Neuronal stem cell (in vitro differentiated cells): ENCODE measurements around the gene ARHGAP18.

Source experiments
- DNase-seq: peaks from one replicate; pipeline ENCODE4 v3.0.0-alpha.2; 2013; ENCODE audit warnings: low spot score
- H2AFZ ChIP-seq: one replicate; pipeline ENCODE4 v1.6.1; 2013; ENCODE audit warnings: mild to moderate bottlenecking, low read length, inconsistent platforms
- H2AK5ac ChIP-seq: 2 replicates; pipeline ENCODE4 v1.6.1; 2013; ENCODE audit warnings: low read depth, mild to moderate bottlenecking, inconsistent platforms, low read length, moderate library complexity, mixed read lengths
- H2BK120ac ChIP-seq: 2 replicates; pipeline ENCODE4 v1.6.1; 2013; ENCODE audit warnings: low read depth, mild to moderate bottlenecking, inconsistent platforms, low read length, moderate library complexity, mixed read lengths
- H2BK12ac ChIP-seq: one replicate; pipeline ENCODE4 v1.6.1; 2013; ENCODE audit warnings: low read length, inconsistent platforms
- H2BK15ac ChIP-seq: 2 replicates; pipeline ENCODE4 v1.6.1; 2013; ENCODE audit warnings: mild to moderate bottlenecking, low read length, inconsistent platforms, mixed read lengths
- H2BK5ac ChIP-seq: one replicate; pipeline ENCODE4 v1.6.1; 2013; ENCODE audit warnings: inconsistent platforms, mild to moderate bottlenecking, low read length, moderate library complexity
- H3K14ac ChIP-seq: one replicate; pipeline ENCODE4 v1.6.1; 2013; ENCODE audit warnings: low read length, inconsistent platforms
- H3K18ac ChIP-seq: 2 replicates; pipeline ENCODE4 v1.6.1; 2013; ENCODE audit warnings: low read length, inconsistent platforms
- H3K23ac ChIP-seq: 2 replicates; pipeline ENCODE4 v1.6.1; 2013; ENCODE audit warnings: low read depth, mild to moderate bottlenecking, mixed read lengths, low read length, inconsistent platforms; ENCODE audit not compliant: poor library complexity
- H3K27ac ChIP-seq: replicated peaks from 3 replicates; pipeline ENCODE4 v1.5.1; 2013; ENCODE audit warnings: low read length, inconsistent platforms
- H3K27me3 ChIP-seq, 3 experiments: 2 replicates each; pipeline ENCODE4 v1.6.1; 2013; ENCODE audit warnings: low read length in 3 of 3, mild to moderate bottlenecking in 2 of 3, inconsistent platforms in 1 of 3, low read depth in 1 of 3, mixed read lengths in 1 of 3, moderate library complexity in 1 of 3; ENCODE audit not compliant: control insufficient read depth in 3 of 3, insufficient read depth in 3 of 3
- H3K36me3 ChIP-seq, 2 donors: replicated peaks in 1 of 2; 2 replicates each; pipeline ENCODE4 v1.6.1; 2013; ENCODE audit warnings: low read length in 2 of 2; ENCODE audit not compliant: control insufficient read depth in 2 of 2, insufficient read depth in 2 of 2
- H3K4ac ChIP-seq: 2 replicates; pipeline ENCODE4 v1.6.1; 2013; ENCODE audit warnings: inconsistent platforms, mild to moderate bottlenecking, low read length, moderate library complexity
- H3K4me1 ChIP-seq, 2 donors: 1 replicate in 1 of 2; 2 replicates in 1 of 2; pipeline ENCODE4 v1.6.1; 2013; ENCODE audit warnings: low read length in 2 of 2, low read depth in 1 of 2; ENCODE audit not compliant: control insufficient read depth in 2 of 2, insufficient read depth in 1 of 2
- H3K4me2 ChIP-seq: one replicate; pipeline ENCODE4 v1.6.1; 2013; ENCODE audit warnings: mild to moderate bottlenecking, low read length, inconsistent platforms; ENCODE audit not compliant: insufficient read depth, poor library complexity, severe bottlenecking
- H3K4me3 ChIP-seq, 2 donors: 2 replicates each; pipeline ENCODE4 v1.5.1; 2013; ENCODE audit warnings: low read length in 2 of 2, mild to moderate bottlenecking in 2 of 2, inconsistent platforms in 1 of 2, moderate library complexity in 1 of 2
- H3K79me1 ChIP-seq: one replicate; pipeline ENCODE4 v1.6.1; 2013; ENCODE audit warnings: low read depth, mild to moderate bottlenecking, inconsistent platforms, low read length, moderate library complexity
- H3K9ac ChIP-seq: one replicate; pipeline ENCODE4 v1.6.1; 2013; ENCODE audit warnings: mild to moderate bottlenecking, low read depth, low read length, inconsistent platforms; ENCODE audit not compliant: poor library complexity
- H3K9me3 ChIP-seq, 2 donors: replicated peaks in 1 of 2; 2 replicates each; pipeline versions ENCODE3 to v1.6.1; 2013; ENCODE audit warnings: low read length in 2 of 2, mild to moderate bottlenecking in 2 of 2, inconsistent platforms in 1 of 2, low read depth in 1 of 2, mixed read lengths in 1 of 2, moderate library complexity in 1 of 2; ENCODE audit not compliant: control insufficient read depth in 2 of 2, insufficient read depth in 1 of 2
- H4K8ac ChIP-seq: one replicate; pipeline ENCODE4 v1.6.1; 2013; ENCODE audit warnings: low read depth, mild to moderate bottlenecking, inconsistent platforms, low read length, moderate library complexity
- H4K91ac ChIP-seq: one replicate; pipeline ENCODE4 v1.6.1; 2013; ENCODE audit warnings: low read length, low read depth, mild to moderate bottlenecking, inconsistent platforms; ENCODE audit not compliant: poor library complexity
- WGBS, 2 donors: extraction: QIAGEN DNeasy Blood & Tissue Kit; methylation state at CpG; one replicate each; pipeline ENCODE4 v1.1.7; 2013; ENCODE audit warnings: missing lambda C conversion rate in 2 of 2, mixed read lengths in 1 of 2; ENCODE audit not compliant: insufficient read length in 2 of 2, insufficient replicate concordance in 1 of 2; ENCODE audit errors: extremely low coverage in 2 of 2; 5-methylcytosine and 5-hydroxymethylcytosine counted together

The ARHGAP18 gene

GRCh38 chr6:129565811-129566210, 144.2 kb downstream of the ARHGAP18 start:
- no peak overlapping the region for H3K23ac ChIP-seq
- H4K91ac ChIP-seq = no peak overlapping the region
- H3K14ac ChIP-seq = no peak overlapping the region
- no peak overlapping the region for H3K4me2 ChIP-seq
- no peak overlapping the region for H2BK5ac ChIP-seq
- no peak overlapping the region for H3K27ac ChIP-seq
- H3K4me3 ChIP-seq = no peak overlapping the region
- H3K9ac ChIP-seq = no peak overlapping the region
- no peak overlapping the region for H3K18ac ChIP-seq
- no peak overlapping the region for H4K8ac ChIP-seq
- DNase-seq = no peak
- H2BK120ac ChIP-seq = no peak overlapping the region
- H3K36me3 ChIP-seq = no peaks in the 10 kb centered on the region
- H2AK5ac ChIP-seq = no peak overlapping the region
- H2BK15ac ChIP-seq = no peak overlapping the region
- no peak overlapping the region for H2BK12ac ChIP-seq
- no peaks in the 10 kb centered on the region for H3K4me1 ChIP-seq
- no CpG with 5 or more reads among the region's 2 CpGs for WGBS, 2 donors
- H3K4ac ChIP-seq = no peak overlapping the region
- H3K79me1 ChIP-seq = no peaks in the 10 kb centered on the region
- no peaks in the 10 kb centered on the region for H3K9me3 ChIP-seq
- no peaks in the 10 kb centered on the region for H3K27me3 ChIP-seq
- no peak overlapping the region for H2AFZ ChIP-seq

- H3K14ac ChIP-seq = no peak overlapping the region
- no peak overlapping the region for H3K9ac ChIP-seq
- H3K4ac ChIP-seq = no peak overlapping the region
- no peak overlapping the region for H3K18ac ChIP-seq
- no peaks in the 10 kb centered on the region for H3K27me3 ChIP-seq
- no peak overlapping the region for H4K91ac ChIP-seq
- H3K4me2 ChIP-seq = no peak overlapping the region
- H3K4me3 ChIP-seq = no peak overlapping the region
- H3K9me3 ChIP-seq = no peaks in the 10 kb centered on the region
- no peak overlapping the region for H2BK5ac ChIP-seq
- no peak overlapping the region for H2AK5ac ChIP-seq
- no peak overlapping the region for H3K23ac ChIP-seq
- H2BK120ac ChIP-seq = no peak overlapping the region
- H2BK12ac ChIP-seq = no peak overlapping the region
- H2AFZ ChIP-seq = no peak overlapping the region
- WGBS, 2 donors = no CpG with 5 or more reads among the region's 4 CpGs
- H3K79me1 ChIP-seq = no peaks in the 10 kb centered on the region
- no peak overlapping the region for H3K27ac ChIP-seq
- no peak for DNase-seq
- H2BK15ac ChIP-seq = no peak overlapping the region
- H4K8ac ChIP-seq = no peak overlapping the region
- no peaks in the 10 kb centered on the region for H3K4me1 ChIP-seq
- H3K36me3 ChIP-seq = no peaks in the 10 kb centered on the region
These were observed 144.6 kb downstream of the ARHGAP18 start for GRCh38 chr6:129565366-129565765.

GRCh38 chr6:129558248-129558647, 151.7 kb downstream of the ARHGAP18 start:
- no peak overlapping the region for H2BK15ac ChIP-seq
- H3K79me1 ChIP-seq = no peaks in the 10 kb centered on the region
- no peaks in the 10 kb centered on the region for H3K36me3 ChIP-seq

DNA sequence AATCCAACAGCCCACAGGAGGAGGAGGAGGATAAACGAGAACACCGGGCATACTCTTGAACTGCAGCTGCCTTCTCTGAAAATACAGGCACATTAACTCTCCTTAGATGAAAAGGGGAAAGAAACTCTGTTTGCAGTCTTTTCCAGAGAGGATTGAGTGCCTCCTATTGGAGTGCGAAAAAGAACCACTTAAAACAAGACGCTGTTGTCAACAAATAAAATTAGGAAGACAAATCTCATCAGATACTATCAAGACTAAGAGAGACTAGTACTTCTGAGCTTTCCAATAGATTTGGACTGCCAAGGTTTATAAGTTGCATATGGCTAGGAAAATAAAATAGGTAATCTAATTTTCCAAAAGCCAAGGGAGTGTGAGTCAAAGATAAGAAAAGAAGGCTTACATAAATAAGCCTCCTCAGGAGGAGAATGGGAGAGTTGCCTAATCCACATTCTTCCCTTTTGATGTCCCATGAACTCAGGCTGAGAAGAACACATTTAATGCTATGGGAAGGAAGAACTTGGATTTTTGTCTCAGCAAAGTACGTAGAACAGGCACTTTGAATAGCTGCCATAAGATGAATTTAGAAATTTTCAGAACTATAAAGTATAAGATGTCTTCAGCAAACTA, 154.7 kb downstream of the ARHGAP18 start:
- no peak overlapping the region for H2BK15ac ChIP-seq
- DNase-seq = no peak
- H4K91ac ChIP-seq = no peak overlapping the region
- H3K14ac ChIP-seq = no peak overlapping the region
- no peak overlapping the region for H3K4me3 ChIP-seq
- H2BK12ac ChIP-seq = no peak overlapping the region
- H2AK5ac ChIP-seq = no peak overlapping the region
- no peak overlapping the region for H4K8ac ChIP-seq
- no peak overlapping the region for H3K23ac ChIP-seq
- no peaks in the 10 kb centered on the region for H3K36me3 ChIP-seq
- no peak overlapping the region for H2BK120ac ChIP-seq
- no peaks in the 10 kb centered on the region for H3K79me1 ChIP-seq
- no peak overlapping the region for H3K9ac ChIP-seq
- no peak overlapping the region for H3K4ac ChIP-seq
- no peaks in the 10 kb centered on the region for H3K27me3 ChIP-seq
- no peaks in the 10 kb centered on the region for H3K4me1 ChIP-seq
- H2AFZ ChIP-seq = no peak overlapping the region
- no peaks in the 10 kb centered on the region for H3K9me3 ChIP-seq
- no CpG with 5 or more reads among the region's 5 CpGs for WGBS, 2 donors
- no peak overlapping the region for H2BK5ac ChIP-seq
- no peak overlapping the region for H3K27ac ChIP-seq
- no peak overlapping the region for H3K18ac ChIP-seq
- no peak overlapping the region for H3K4me2 ChIP-seq

More at GRCh38 chr6:129558248-129558647, 151.7 kb downstream of the ARHGAP18 start:
- no peak overlapping the region for H3K4ac ChIP-seq
- no peak overlapping the region for H4K8ac ChIP-seq
- H2AK5ac ChIP-seq = no peak overlapping the region
- no peak overlapping the region for H3K4me3 ChIP-seq
- no peak overlapping the region for H4K91ac ChIP-seq
- no peak overlapping the region for H2BK5ac ChIP-seq
- no peak overlapping the region for H2BK120ac ChIP-seq
- no peak overlapping the region for H3K9ac ChIP-seq
- H3K4me2 ChIP-seq = no peak overlapping the region
- no peaks in the 10 kb centered on the region for H3K27me3 ChIP-seq
- no peaks in the 10 kb centered on the region for H3K4me1 ChIP-seq
- no peak overlapping the region for H3K14ac ChIP-seq
- H3K23ac ChIP-seq = no peak overlapping the region
- DNase-seq = no peak
- H3K27ac ChIP-seq = no peak overlapping the region
- no peak overlapping the region for H2BK12ac ChIP-seq
- no peaks in the 10 kb centered on the region for H3K9me3 ChIP-seq
- H2AFZ ChIP-seq = no peak overlapping the region
- WGBS, 2 donors = no CpG with 5 or more reads among the region's 1 CpG
- no peak overlapping the region for H3K18ac ChIP-seq
